ENCODE measurements around the gene CELF2.

DNA sequence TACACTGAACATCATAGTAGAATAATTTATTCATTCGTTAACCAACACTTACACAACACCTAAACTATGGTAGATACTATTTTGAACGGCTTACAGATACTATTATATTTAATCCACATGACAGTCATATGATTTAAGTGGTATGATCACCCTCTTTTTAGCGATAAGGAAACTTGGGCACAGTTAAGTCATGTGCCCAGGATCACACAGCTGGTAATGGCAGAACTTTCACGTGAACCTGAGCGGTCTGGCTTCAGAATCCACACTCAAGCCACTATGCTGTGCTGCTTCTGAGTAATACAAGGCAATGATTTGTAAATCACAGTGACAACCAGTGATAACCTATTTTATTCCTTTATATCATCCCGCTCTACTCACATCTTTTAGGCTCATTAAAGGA is 99.1 kb downstream of the CELF2 start:
- TF ChIP-seq EZH2phosphoT487 (conservative IDR thresholded peaks at IDR 0.05; ENCODE audit: low read length), result no peak
- TF ChIP-seq, protein P1, sequence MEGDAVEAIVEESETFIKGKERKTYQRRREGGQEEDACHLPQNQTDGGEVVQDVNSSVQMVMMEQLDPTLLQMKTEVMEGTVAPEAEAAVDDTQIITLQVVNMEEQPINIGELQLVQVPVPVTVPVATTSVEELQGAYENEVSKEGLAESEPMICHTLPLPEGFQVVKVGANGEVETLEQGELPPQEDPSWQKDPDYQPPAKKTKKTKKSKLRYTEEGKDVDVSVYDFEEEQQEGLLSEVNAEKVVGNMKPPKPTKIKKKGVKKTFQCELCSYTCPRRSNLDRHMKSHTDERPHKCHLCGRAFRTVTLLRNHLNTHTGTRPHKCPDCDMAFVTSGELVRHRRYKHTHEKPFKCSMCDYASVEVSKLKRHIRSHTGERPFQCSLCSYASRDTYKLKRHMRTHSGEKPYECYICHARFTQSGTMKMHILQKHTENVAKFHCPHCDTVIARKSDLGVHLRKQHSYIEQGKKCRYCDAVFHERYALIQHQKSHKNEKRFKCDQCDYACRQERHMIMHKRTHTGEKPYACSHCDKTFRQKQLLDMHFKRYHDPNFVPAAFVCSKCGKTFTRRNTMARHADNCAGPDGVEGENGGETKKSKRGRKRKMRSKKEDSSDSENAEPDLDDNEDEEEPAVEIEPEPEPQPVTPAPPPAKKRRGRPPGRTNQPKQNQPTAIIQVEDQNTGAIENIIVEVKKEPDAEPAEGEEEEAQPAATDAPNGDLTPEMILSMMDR (IDR thresholded peaks at IDR 0.05; ENCODE audit: insufficient read depth, low read length, poor library complexity, severe bottlenecking), result no peak

Data from SU-DHL-6 (cell line).